GM12878 (cell line): ENCODE data around the gene GFRA1. TPM values are rescaled to one million over a fixed set of nuclear protein-coding genes. Genes with fewer than 3 reads are reported as not detected.

Experiments used
- ATAC-seq: fragments of 200-7000 bp; cut with Tn5 transposase; 3 replicates; pipeline ENCODE4 v1.9.1; 2020; ENCODE audit warnings: mild to moderate bottlenecking, moderate library complexity
- BruUV-seq: library from RNA; stranded (reverse); fragments of 400-500 nt; replicated peaks from 2 replicates; lab custom pipeline; 2021; lab: Mats Ljungman, UMichigan
- CTCF ChIA-PET: fragments of 300-600 bp; sonication (Branson Sonifier 250); formaldehyde crosslinking; extraction: SDS; loops from one replicate; lab custom pipeline; 2021; ENCODE audit warnings: inconsistent platforms; lab: Yijun Ruan, JAX
- POLR2A ChIA-PET: fragments of 350-600 bp; formaldehyde crosslinking; extraction: SDS; loops from one replicate; lab custom pipeline; 2021; ENCODE audit warnings: inconsistent platforms; lab: Charles Lee
- RAD21 ChIA-PET: fragments of 300-600 bp; sonication (Branson Sonifier 250); formaldehyde crosslinking; loops from one replicate; lab custom pipeline; 2023; ENCODE audit warnings: antibody characterized with exemption; ENCODE audit not compliant: unreplicated experiment; lab: Charles Lee
- SMC1A ChIA-PET: fragments of 300-600 bp; sonication (Branson Sonifier 250); formaldehyde crosslinking; loops from one replicate; lab custom pipeline; 2023; ENCODE audit not compliant: unreplicated experiment, uncharacterized antibody; lab: Charles Lee
- DNase-seq: peaks from one replicate; pipeline ENCODE4 v3.0.0-alpha.2; 2011; ENCODE audit warnings: low read depth, low spot score
- FAIRE-seq: peaks from 3 replicates; lab custom pipeline; 2011; peaks lifted over from hg19 to GRCh38; lab: Jason Lieb, UNC
- H2AFZ ChIP-seq: 2 replicates; pipeline ENCODE4 v1.6.0; 2011; ENCODE audit warnings: low read depth, low read length, control low read depth; ENCODE audit not compliant: control insufficient read depth
- H3K27ac ChIP-seq: 2 replicates; pipeline ENCODE4 v1.5.1; 2011; ENCODE audit warnings: control low read depth; ENCODE audit not compliant: control insufficient read depth, insufficient read depth
- H3K27me3 ChIP-seq, 2 experiments: replicated peaks in 1 of 2; 2 replicates each; pipeline versions ENCODE4 v1.6.0 to v1.6.1; 2011; ENCODE audit warnings: low read length in 1 of 2; ENCODE audit not compliant: control insufficient read depth in 2 of 2, insufficient read depth in 2 of 2
- H3K36me3 ChIP-seq, 2 experiments: 2 replicates each; pipeline ENCODE4 v1.5.1; 2011; ENCODE audit warnings: low read length in 1 of 2; ENCODE audit not compliant: control insufficient read depth in 2 of 2, insufficient read depth in 2 of 2
- H3K4me1 ChIP-seq: 2 replicates; pipeline ENCODE4 v1.6.1; 2011; ENCODE audit warnings: mild to moderate bottlenecking, low read length, moderate library complexity, mixed read lengths; ENCODE audit not compliant: control insufficient read depth, insufficient read depth
- H3K4me2 ChIP-seq: 2 replicates; pipeline ENCODE4 v1.6.0; 2011; ENCODE audit warnings: control low read depth; ENCODE audit not compliant: control insufficient read depth, insufficient read depth
- H3K4me3 ChIP-seq: fragments of 200-600 bp; sonication (generic); 2 replicates; pipeline ENCODE4 v1.5.1; 2016
- H3K79me2 ChIP-seq: 2 replicates; pipeline ENCODE4 v1.6.0; 2011; ENCODE audit warnings: low read length; ENCODE audit not compliant: control insufficient read depth, insufficient read depth
- H3K9ac ChIP-seq: 2 replicates; pipeline ENCODE4 v1.8.0; 2011; ENCODE audit warnings: low read length, control low read depth, mixed read lengths; ENCODE audit not compliant: control insufficient read depth, insufficient read depth
- H3K9me3 ChIP-seq: replicated peaks from 3 replicates; pipeline ENCODE4 v1.5.1; 2011; ENCODE audit warnings: mild to moderate bottlenecking, low read length; ENCODE audit not compliant: control insufficient read depth, insufficient read depth
- H4K20me1 ChIP-seq: 2 replicates; pipeline ENCODE4 v1.6.0; 2011; ENCODE audit not compliant: control insufficient read depth, insufficient read depth
- IKZF1 ChIP-seq: fragments of 450-650 bp; conservative IDR thresholded peaks from 2 replicates; pipeline ENCODE4 v1.6.1; 2017; ENCODE audit warnings: antibody characterized with exemption, mild to moderate bottlenecking
- KDM1A ChIP-seq: fragments of 200-600 bp; sonication (generic); IDR thresholded peaks from 2 replicates; pipeline ENCODE4 v1.6.1; 2016; ENCODE audit warnings: borderline replicate concordance
- MEF2A ChIP-seq: IDR thresholded peaks from 2 replicates; pipeline ENCODE4 v1.6.1; 2011; ENCODE audit warnings: low read depth, mild to moderate bottlenecking, low read length, moderate library complexity; ENCODE audit not compliant: insufficient read depth
- NFXL1 ChIP-seq: fragments of 450-650 bp; IDR thresholded peaks from 2 replicates; pipeline ENCODE4 v1.6.1; 2017; ENCODE audit warnings: antibody characterized with exemption, mild to moderate bottlenecking, borderline replicate concordance
- NFYA ChIP-seq: IDR thresholded peaks from 2 replicates; pipeline ENCODE4 v1.6.1; 2011; ENCODE audit warnings: low read depth, mild to moderate bottlenecking, low read length, improper control_type of control experiment, borderline replicate concordance
- ZNF217 ChIP-seq: fragments of 450-650 bp; IDR thresholded peaks from 2 replicates; pipeline ENCODE4 v1.6.1; 2017; ENCODE audit warnings: antibody characterized with exemption, mild to moderate bottlenecking
- WGBS: methylation state at CpG from one replicate; pipeline ENCODE4 v1.1.6; 2016; ENCODE audit warnings: low lambda C conversion rate; ENCODE audit not compliant: insufficient replicate concordance, insufficient coverage; ENCODE audit errors: missing lambda C conversion rate; 5-methylcytosine and 5-hydroxymethylcytosine counted together
- in situ Hi-C: fragments of 300-500 bp; cut with MboI; formaldehyde crosslinking; loops from 9 replicates; pipeline ENCODE4 v1.14.3; 2018; ENCODE audit warnings: mixed read lengths
- intact Hi-C: fragments of 100-400 bp; cut with micrococcal nuclease; formaldehyde crosslinking; loops from one replicate; pipeline ENCODE4 v1.14.2; 2022; ENCODE audit not compliant: unreplicated experiment
- polyA plus RNA-seq, 11 experiments: library from polyadenylated mRNA; depleted of rRNA in 4 of 11; unstranded in 6 of 11; stranded (reverse) in 5 of 11; fragments of >200 nt; fragmentation: Nextera tagmentation in 4 of 11; fragmentation: Illumina TruSeq in 1 of 11; extraction: Ambion mirVana in 4 of 11; extraction: Trizol in 1 of 11; gene quantifications; 1 replicate in 1 of 11; 2 replicates in 10 of 11; pipeline versions ENCODE4 v1.2.1 to v1.2.3, GENCODE V29; 2011 to 2016; ENCODE audit warnings: inconsistent platforms in 2 of 11, missing spikeins in 2 of 11, low read depth in 1 of 11
- total RNA-seq, 4 experiments: library from RNA; depleted of rRNA in 3 of 4; stranded (reverse); fragments of >200 nt in 3 of 4; fragmentation: Illumina TruSeq in 1 of 4; extraction: Trizol in 1 of 4; gene quantifications; 2 replicates each; pipeline versions ENCODE4 v1.2.1 to v1.2.3, GENCODE V29; 2013 to 2021
- TF ChIP-seq, protein P1 (sequence below): fragments of 450-650 bp; IDR thresholded peaks from 2 replicates; pipeline ENCODE4 v1.6.1; 2016; ENCODE audit warnings: mild to moderate bottlenecking, moderate library complexity, borderline replicate concordance
- TF ChIP-seq, protein P2 (sequence below): fragments of 150-350 bp; IDR thresholded peaks from 2 replicates; pipeline ENCODE4 v1.6.1; 2014; ENCODE audit warnings: mild to moderate bottlenecking, low read depth, low read length

The GFRA1 gene
- total and polyA plus RNA-seq, 10 of the 15 experiments (the other 5 are each of a cell fraction or from before 2014, with no cell fraction given) = 0.05 to 0.19 TPM; not detected in 8

DNA sequence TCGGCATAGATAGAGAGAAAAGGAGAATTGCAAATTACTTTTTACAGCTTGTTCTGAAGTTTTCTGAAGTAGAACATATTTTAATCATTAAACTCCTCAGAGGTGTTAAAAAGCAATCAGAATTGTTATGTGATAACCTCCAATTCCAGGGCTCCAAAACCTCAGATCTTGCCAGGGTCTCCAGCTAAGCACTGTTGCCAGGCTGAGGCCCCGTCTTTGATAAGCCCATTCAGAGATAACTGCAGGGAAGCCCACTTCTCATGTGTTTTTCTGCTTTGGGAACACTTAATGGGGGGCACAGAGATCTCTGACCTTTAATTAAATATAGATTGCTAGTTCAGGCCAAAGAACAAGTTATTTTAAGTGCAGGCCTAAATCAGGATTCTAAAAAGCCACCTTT is 40.4 kb downstream of the GFRA1 start:
- Histone ChIP-seq H3K4me1 (no peaks in the 10 kb centered on the region), H3K4me2 (no peak overlapping the region), H4K20me1 (no peaks in the 10 kb centered on the region), H3K9me3 (no peaks in the 10 kb centered on the region), H3K4me3 (no peak overlapping the region), H3K9ac (no peak overlapping the region), H3K27me3 (no peaks in the 10 kb centered on the region), H2AFZ (no peak overlapping the region), H3K27ac (no peak overlapping the region), H3K36me3 (no peaks in the 10 kb centered on the region), H3K79me2 (no peaks in the 10 kb centered on the region)
- intact Hi-C loops (no loop called here), in situ Hi-C loops (no loop called here)
- ChIA-PET POLR2A (no interaction called here), RAD21 (no interaction called here), CTCF (no interaction called here), SMC1A (no interaction called here)
- no TSS peak for BruUV-seq
- no peak for DNase-seq
- ATAC-seq = no peak
- TF ChIP-seq, protein P1, sequence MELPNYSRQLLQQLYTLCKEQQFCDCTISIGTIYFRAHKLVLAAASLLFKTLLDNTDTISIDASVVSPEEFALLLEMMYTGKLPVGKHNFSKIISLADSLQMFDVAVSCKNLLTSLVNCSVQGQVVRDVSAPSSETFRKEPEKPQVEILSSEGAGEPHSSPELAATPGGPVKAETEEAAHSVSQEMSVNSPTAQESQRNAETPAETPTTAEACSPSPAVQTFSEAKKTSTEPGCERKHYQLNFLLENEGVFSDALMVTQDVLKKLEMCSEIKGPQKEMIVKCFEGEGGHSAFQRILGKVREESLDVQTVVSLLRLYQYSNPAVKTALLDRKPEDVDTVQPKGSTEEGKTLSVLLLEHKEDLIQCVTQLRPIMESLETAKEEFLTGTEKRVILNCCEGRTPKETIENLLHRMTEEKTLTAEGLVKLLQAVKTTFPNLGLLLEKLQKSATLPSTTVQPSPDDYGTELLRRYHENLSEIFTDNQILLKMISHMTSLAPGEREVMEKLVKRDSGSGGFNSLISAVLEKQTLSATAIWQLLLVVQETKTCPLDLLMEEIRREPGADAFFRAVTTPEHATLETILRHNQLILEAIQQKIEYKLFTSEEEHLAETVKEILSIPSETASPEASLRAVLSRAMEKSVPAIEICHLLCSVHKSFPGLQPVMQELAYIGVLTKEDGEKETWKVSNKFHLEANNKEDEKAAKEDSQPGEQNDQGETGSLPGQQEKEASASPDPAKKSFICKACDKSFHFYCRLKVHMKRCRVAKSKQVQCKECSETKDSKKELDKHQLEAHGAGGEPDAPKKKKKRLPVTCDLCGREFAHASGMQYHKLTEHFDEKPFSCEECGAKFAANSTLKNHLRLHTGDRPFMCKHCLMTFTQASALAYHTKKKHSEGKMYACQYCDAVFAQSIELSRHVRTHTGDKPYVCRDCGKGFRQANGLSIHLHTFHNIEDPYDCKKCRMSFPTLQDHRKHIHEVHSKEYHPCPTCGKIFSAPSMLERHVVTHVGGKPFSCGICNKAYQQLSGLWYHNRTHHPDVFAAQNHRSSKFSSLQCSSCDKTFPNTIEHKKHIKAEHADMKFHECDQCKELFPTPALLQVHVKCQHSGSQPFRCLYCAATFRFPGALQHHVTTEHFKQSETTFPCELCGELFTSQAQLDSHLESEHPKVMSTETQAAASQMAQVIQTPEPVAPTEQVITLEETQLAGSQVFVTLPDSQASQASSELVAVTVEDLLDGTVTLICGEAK = no peak
- TF ChIP-seq KDM1A (no peak), NFYA (no peak), MEF2A (no peak), NFXL1 (no peak), IKZF1 (no peak), ZNF217 (no peak)
- TF ChIP-seq, protein P2, sequence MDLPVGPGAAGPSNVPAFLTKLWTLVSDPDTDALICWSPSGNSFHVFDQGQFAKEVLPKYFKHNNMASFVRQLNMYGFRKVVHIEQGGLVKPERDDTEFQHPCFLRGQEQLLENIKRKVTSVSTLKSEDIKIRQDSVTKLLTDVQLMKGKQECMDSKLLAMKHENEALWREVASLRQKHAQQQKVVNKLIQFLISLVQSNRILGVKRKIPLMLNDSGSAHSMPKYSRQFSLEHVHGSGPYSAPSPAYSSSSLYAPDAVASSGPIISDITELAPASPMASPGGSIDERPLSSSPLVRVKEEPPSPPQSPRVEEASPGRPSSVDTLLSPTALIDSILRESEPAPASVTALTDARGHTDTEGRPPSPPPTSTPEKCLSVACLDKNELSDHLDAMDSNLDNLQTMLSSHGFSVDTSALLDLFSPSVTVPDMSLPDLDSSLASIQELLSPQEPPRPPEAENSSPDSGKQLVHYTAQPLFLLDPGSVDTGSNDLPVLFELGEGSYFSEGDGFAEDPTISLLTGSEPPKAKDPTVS = no peak
- whole genome bisulfite sequencing = 9% methylated on average over 2 of the region's 2 CpGs
- FAIRE-seq = no peak
